ENCODE data around the gene HOXD11.

DNA sequence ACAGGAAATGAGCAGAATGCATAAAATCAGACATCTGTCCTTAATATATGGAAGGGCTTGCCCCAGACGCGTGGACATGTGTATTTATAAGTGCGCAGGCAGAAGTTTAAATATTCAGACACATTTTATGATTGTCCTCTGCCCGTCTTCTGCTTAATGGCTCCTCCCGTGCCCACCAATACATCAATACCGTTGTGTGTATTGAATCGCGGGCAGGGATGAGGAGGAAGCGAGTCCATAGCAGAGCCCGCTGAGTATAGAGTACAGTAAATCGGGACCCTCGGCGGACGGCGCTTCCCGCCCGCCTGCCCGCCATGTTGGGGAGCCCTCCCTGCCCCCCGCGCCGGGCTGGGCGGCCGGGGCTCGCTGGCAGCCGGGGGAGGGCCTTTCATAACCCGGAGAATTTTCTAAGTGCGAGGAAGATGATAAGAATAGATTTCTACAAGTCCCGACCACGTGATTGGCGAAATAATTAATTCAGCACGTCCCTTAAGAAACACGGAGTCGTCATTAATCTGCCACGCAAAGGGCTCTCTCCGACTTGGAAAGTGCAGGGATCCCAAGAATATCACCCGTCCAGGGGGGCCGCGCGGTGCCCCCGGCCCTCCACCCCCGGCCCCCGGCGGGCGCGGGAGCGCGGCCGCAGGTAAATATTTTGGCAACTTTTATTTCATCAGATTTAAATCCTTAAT lies 49.9 kb downstream of the HOXD11 start, which contains the start of gene HOXD3:
- TF ChIP-seq, protein P1, sequence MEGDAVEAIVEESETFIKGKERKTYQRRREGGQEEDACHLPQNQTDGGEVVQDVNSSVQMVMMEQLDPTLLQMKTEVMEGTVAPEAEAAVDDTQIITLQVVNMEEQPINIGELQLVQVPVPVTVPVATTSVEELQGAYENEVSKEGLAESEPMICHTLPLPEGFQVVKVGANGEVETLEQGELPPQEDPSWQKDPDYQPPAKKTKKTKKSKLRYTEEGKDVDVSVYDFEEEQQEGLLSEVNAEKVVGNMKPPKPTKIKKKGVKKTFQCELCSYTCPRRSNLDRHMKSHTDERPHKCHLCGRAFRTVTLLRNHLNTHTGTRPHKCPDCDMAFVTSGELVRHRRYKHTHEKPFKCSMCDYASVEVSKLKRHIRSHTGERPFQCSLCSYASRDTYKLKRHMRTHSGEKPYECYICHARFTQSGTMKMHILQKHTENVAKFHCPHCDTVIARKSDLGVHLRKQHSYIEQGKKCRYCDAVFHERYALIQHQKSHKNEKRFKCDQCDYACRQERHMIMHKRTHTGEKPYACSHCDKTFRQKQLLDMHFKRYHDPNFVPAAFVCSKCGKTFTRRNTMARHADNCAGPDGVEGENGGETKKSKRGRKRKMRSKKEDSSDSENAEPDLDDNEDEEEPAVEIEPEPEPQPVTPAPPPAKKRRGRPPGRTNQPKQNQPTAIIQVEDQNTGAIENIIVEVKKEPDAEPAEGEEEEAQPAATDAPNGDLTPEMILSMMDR (IDR thresholded peaks at IDR 0.05), result no peak
- TF ChIP-seq POLR2AphosphoS5 (IDR thresholded peaks at IDR 0.05), result no peak
- no peak for TF ChIP-seq POLR2A (IDR thresholded peaks at IDR 0.05)
- no peak for TF ChIP-seq EP300 (IDR thresholded peaks at IDR 0.05)

Data from stomach (tissue), 4 donors.